H1 (cell line): ENCODE measurements around the gene GBF1. TPM values are rescaled to one million over a fixed set of nuclear protein-coding genes. Genes with fewer than 3 reads are reported as not detected.

Source experiments
- CTCF ChIA-PET: fragments of 300-600 bp; sonication (Branson Sonifier 250); formaldehyde crosslinking; loops from one replicate; lab custom pipeline; 2021; ENCODE audit not compliant: partially characterized antibody; lab: Charles Lee
- POLR2A ChIA-PET: fragments of 300-600 bp; sonication (Branson Sonifier 250); formaldehyde crosslinking; loops from one replicate; lab custom pipeline; 2021; ENCODE audit warnings: inconsistent platforms; ENCODE audit not compliant: partially characterized antibody; lab: Charles Lee
- DNase-seq, 2 experiments: peaks; one replicate each; pipeline versions ENCODE4 v3.0.0 to v3.0.0-alpha.2; 2010 to 2022; ENCODE audit warnings: low spot score in 2 of 2, low read depth in 1 of 2, mixed read lengths in 1 of 2
- FAIRE-seq: peaks from 2 replicates; lab custom pipeline; 2011; peaks lifted over from hg19 to GRCh38; lab: Jason Lieb, UNC
- H2AFZ ChIP-seq: 2 replicates; pipeline ENCODE4 v1.8.1; 2012; ENCODE audit warnings: low read length, inconsistent platforms
- H2AK5ac ChIP-seq: 2 replicates; pipeline ENCODE4 v1.6.1; 2013; ENCODE audit warnings: low read depth, low read length
- H2BK120ac ChIP-seq: replicated peaks from 2 replicates; pipeline ENCODE3; 2013; ENCODE audit warnings: low read depth, low read length, inconsistent platforms
- H2BK12ac ChIP-seq: 2 replicates; pipeline ENCODE4 v1.6.1; 2013; ENCODE audit warnings: low read depth, low read length
- H2BK15ac ChIP-seq: 2 replicates; pipeline ENCODE4 v1.6.1; 2013; ENCODE audit warnings: low read length
- H2BK20ac ChIP-seq: 2 replicates; pipeline ENCODE4 v1.6.1; 2013; ENCODE audit warnings: low read length
- H2BK5ac ChIP-seq: 2 replicates; pipeline ENCODE4 v1.6.1; 2013; ENCODE audit warnings: low read depth, low read length
- H3K14ac ChIP-seq: 2 replicates; pipeline ENCODE4 v1.6.1; 2013; ENCODE audit warnings: inconsistent platforms; ENCODE audit not compliant: insufficient read length
- H3K18ac ChIP-seq: 2 replicates; pipeline ENCODE4 v1.6.1; 2013; ENCODE audit warnings: low read length; ENCODE audit errors: extremely low read depth
- H3K23ac ChIP-seq: 2 replicates; pipeline ENCODE4 v1.6.1; 2013; ENCODE audit warnings: inconsistent platforms; ENCODE audit not compliant: insufficient read length
- H3K23me2 ChIP-seq: 2 replicates; pipeline ENCODE4 v1.6.1; 2013; ENCODE audit warnings: low read depth, low read length
- H3K27ac ChIP-seq: 2 replicates; pipeline ENCODE4 v1.6.1; 2011; ENCODE audit warnings: low read depth, low read length, inconsistent platforms
- H3K27me3 ChIP-seq, 4 experiments: replicated peaks in 1 of 4; 1 replicate in 1 of 4; 2 replicates in 3 of 4; pipeline versions ENCODE4 v1.6.1 to v1.8.1; 2011 to 2013; ENCODE audit warnings: low read length in 3 of 4, mild to moderate bottlenecking in 3 of 4, inconsistent platforms in 2 of 4, mixed read lengths in 2 of 4, moderate library complexity in 1 of 4; ENCODE audit not compliant: control insufficient read depth in 3 of 4, insufficient read depth in 3 of 4; ENCODE audit errors: extremely low read depth in 1 of 4
- H3K36me3 ChIP-seq, 4 experiments: 2 replicates each; pipeline versions ENCODE4 v1.6.1 to v1.8.1; 2011 to 2013; ENCODE audit warnings: mild to moderate bottlenecking in 4 of 4, low read length in 3 of 4, moderate library complexity in 2 of 4, control low read depth in 1 of 4, inconsistent platforms in 1 of 4; ENCODE audit not compliant: insufficient read depth in 4 of 4, control insufficient read depth in 2 of 4
- H3K4ac ChIP-seq: replicated peaks from 2 replicates; pipeline ENCODE3; 2013; ENCODE audit warnings: low read length, low read depth, mixed read lengths, inconsistent platforms; ENCODE audit not compliant: insufficient read length
- H3K4me1 ChIP-seq, 4 experiments: replicated peaks in 1 of 4; 1 replicate in 1 of 4; 2 replicates in 3 of 4; pipeline versions ENCODE4 v1.6.1 to v1.8.1; 2011 to 2013; ENCODE audit warnings: low read length in 3 of 4, inconsistent platforms in 2 of 4, mixed read lengths in 1 of 4; ENCODE audit not compliant: insufficient read depth in 4 of 4, control insufficient read depth in 3 of 4
- H3K4me2 ChIP-seq, 2 experiments: 2 replicates each; pipeline versions ENCODE4 v1.6.1 to v1.8.1; 2011 to 2013; ENCODE audit warnings: low read depth in 2 of 2, low read length in 2 of 2, control low read depth in 1 of 2, inconsistent platforms in 1 of 2, mild to moderate bottlenecking in 1 of 2; ENCODE audit not compliant: insufficient read depth in 1 of 2
- H3K4me3 ChIP-seq, 4 experiments: fragments of 200-600, 300-600 bp in 1 of 4; sonication (generic), shearing (Covaris generic), sonication (Bioruptor Twin) in 1 of 4; 2 replicates each; pipeline versions ENCODE4 v1.5.1 to v1.8.1; 2011 to 2016; ENCODE audit warnings: low read length in 4 of 4, low read depth in 3 of 4, control low read depth in 2 of 4, inconsistent platforms in 2 of 4, mild to moderate bottlenecking in 2 of 4, mixed read lengths in 1 of 4, moderate library complexity in 1 of 4; ENCODE audit not compliant: insufficient read depth in 2 of 4; ENCODE audit errors: extremely low read depth in 1 of 4
- H3K56ac ChIP-seq: replicated peaks from 2 replicates; pipeline ENCODE3; 2013; ENCODE audit warnings: low read depth, mild to moderate bottlenecking, mixed read lengths, low read length, inconsistent platforms; ENCODE audit not compliant: insufficient read length
- H3K79me1 ChIP-seq: 2 replicates; pipeline ENCODE4 v1.6.1; 2013; ENCODE audit warnings: low read depth, low read length, control low read depth
- H3K79me2 ChIP-seq, 2 experiments: 2 replicates each; pipeline versions ENCODE4 v1.6.1 to v1.8.1; 2012 to 2013; ENCODE audit warnings: low read length in 2 of 2, mild to moderate bottlenecking in 2 of 2, inconsistent platforms in 1 of 2; ENCODE audit not compliant: insufficient read depth in 2 of 2, control insufficient read depth in 1 of 2
- H3K9ac ChIP-seq, 4 experiments: replicated peaks in 1 of 4; 1 replicate in 1 of 4; 2 replicates in 3 of 4; pipeline versions ENCODE4 v1.6.1 to v1.8.1; 2011 to 2013; ENCODE audit warnings: low read depth in 3 of 4, low read length in 3 of 4, control low read depth in 2 of 4, mild to moderate bottlenecking in 2 of 4, moderate library complexity in 2 of 4, inconsistent platforms in 1 of 4; ENCODE audit errors: extremely low read depth in 1 of 4
- H3K9me3 ChIP-seq, 2 experiments: 2 replicates each; pipeline versions ENCODE4 v1.6.1 to v1.8.1; 2012 to 2013; ENCODE audit warnings: mild to moderate bottlenecking in 2 of 2, moderate library complexity in 2 of 2, control low read depth in 1 of 2, inconsistent platforms in 1 of 2, low read depth in 1 of 2, low read length in 1 of 2, mixed read lengths in 1 of 2; ENCODE audit not compliant: insufficient read depth in 2 of 2
- H4K20me1 ChIP-seq, 2 experiments: replicated peaks in 1 of 2; 2 replicates each; pipeline versions ENCODE3 to v1.8.1; 2011 to 2013; ENCODE audit warnings: inconsistent platforms in 2 of 2, low read length in 2 of 2, mild to moderate bottlenecking in 1 of 2; ENCODE audit not compliant: insufficient read depth in 2 of 2, control insufficient read depth in 1 of 2
- H4K5ac ChIP-seq: 2 replicates; pipeline ENCODE4 v1.6.1; 2013; ENCODE audit warnings: low read length, low read depth, mixed read lengths, inconsistent platforms; ENCODE audit not compliant: insufficient read length
- H4K8ac ChIP-seq: 2 replicates; pipeline ENCODE4 v1.8.0; 2013; ENCODE audit warnings: mild to moderate bottlenecking, moderate library complexity, low read length, inconsistent platforms; ENCODE audit not compliant: insufficient read depth; ENCODE audit errors: extremely low read depth
- H4K91ac ChIP-seq: replicated peaks from 2 replicates; pipeline ENCODE3; 2013; ENCODE audit warnings: low read length, mixed read lengths, inconsistent platforms; ENCODE audit not compliant: insufficient read length
- CTBP2 ChIP-seq: IDR thresholded peaks from 2 replicates; pipeline ENCODE4 v1.7.0; 2011; ENCODE audit warnings: borderline replicate concordance, mild to moderate bottlenecking, moderate library complexity, mixed read lengths, low read length; ENCODE audit not compliant: insufficient read depth, insufficient read length
- POLR2AphosphoS5 ChIP-seq: IDR thresholded peaks from 2 replicates; pipeline ENCODE4 v1.6.1; 2011; ENCODE audit warnings: low read depth, low read length
- RAD21 ChIP-seq, 2 experiments: IDR thresholded peaks in 1 of 2; conservative IDR thresholded peaks in 1 of 2; 2 replicates each; pipeline ENCODE4 v1.6.1; 2011; ENCODE audit warnings: low read depth in 2 of 2, low read length in 2 of 2, improper control_type of control experiment in 1 of 2, inconsistent platforms in 1 of 2, mild to moderate bottlenecking in 1 of 2, moderate library complexity in 1 of 2
- RXRA ChIP-seq: IDR thresholded peaks from 2 replicates; pipeline ENCODE4 v1.6.1; 2011; ENCODE audit warnings: low read depth, mild to moderate bottlenecking, low read length, moderate library complexity; ENCODE audit not compliant: insufficient read depth
- SRF ChIP-seq: IDR thresholded peaks from 2 replicates; pipeline ENCODE4 v1.6.1; 2011; ENCODE audit warnings: mild to moderate bottlenecking, low read depth, low read length, moderate library complexity
- TBP ChIP-seq: IDR thresholded peaks from 2 replicates; pipeline ENCODE4 v1.6.1; 2011; ENCODE audit warnings: low read depth, low read length, improper control_type of control experiment
- YY1 ChIP-seq: IDR thresholded peaks from 2 replicates; pipeline ENCODE4 v1.6.1; 2011; ENCODE audit warnings: low read depth, mild to moderate bottlenecking, low read length
- WGBS, 2 experiments: shearing (Covaris generic) in 1 of 2; methylation state at CpG; one replicate each; pipeline versions ENCODE4 v1.1.6 to v1.1.7; 2013 to 2015; ENCODE audit warnings: low lambda C conversion rate in 2 of 2, mixed read lengths in 2 of 2, inconsistent platforms in 1 of 2, low coverage in 1 of 2, missing lambda C conversion rate in 1 of 2; ENCODE audit not compliant: insufficient replicate concordance in 2 of 2, insufficient coverage in 1 of 2, insufficient read length in 1 of 2; ENCODE audit errors: extremely low coverage in 1 of 2, missing lambda C conversion rate in 1 of 2; 5-methylcytosine and 5-hydroxymethylcytosine counted together
- polyA plus RNA-seq, 7 experiments: library from polyadenylated mRNA; depleted of rRNA in 3 of 7; stranded (reverse) in 5 of 7; unstranded in 2 of 7; fragments of >200 nt in 5 of 7; fragments of 200-250 nt in 2 of 7; gene quantifications; 1 replicate in 5 of 7; 2 replicates in 1 of 7; 4 replicates in 1 of 7; pipeline versions ENCODE4 v1.2.1 to v1.2.3, GENCODE V29; 2011 to 2013; ENCODE audit warnings: missing spikeins in 2 of 7, mixed read lengths in 2 of 7
- total RNA-seq: library from RNA; stranded (reverse); fragmentation: NEBNext Ultra II Directional; extraction: Animal tissue kit (Norgen Biotek cat#: 25700); gene quantifications from 2 replicates; pipeline ENCODE4 v1.2.1, GENCODE V29; 2021
- TF ChIP-seq, protein P1 (sequence below): IDR thresholded peaks from 2 replicates; pipeline ENCODE4 v1.6.1; 2012; ENCODE audit warnings: low read length, inconsistent platforms
- TF ChIP-seq, protein P2 (sequence below): IDR thresholded peaks from 2 replicates; pipeline ENCODE4 v1.6.1; 2011; ENCODE audit warnings: low read length, improper control_type of control experiment

Gene GBF1
- total and polyA plus RNA-seq, 2 of the 8 experiments (the other 6 are each of a cell fraction or from before 2014, with no cell fraction given): 11.0 to 25.5 TPM

DNA sequence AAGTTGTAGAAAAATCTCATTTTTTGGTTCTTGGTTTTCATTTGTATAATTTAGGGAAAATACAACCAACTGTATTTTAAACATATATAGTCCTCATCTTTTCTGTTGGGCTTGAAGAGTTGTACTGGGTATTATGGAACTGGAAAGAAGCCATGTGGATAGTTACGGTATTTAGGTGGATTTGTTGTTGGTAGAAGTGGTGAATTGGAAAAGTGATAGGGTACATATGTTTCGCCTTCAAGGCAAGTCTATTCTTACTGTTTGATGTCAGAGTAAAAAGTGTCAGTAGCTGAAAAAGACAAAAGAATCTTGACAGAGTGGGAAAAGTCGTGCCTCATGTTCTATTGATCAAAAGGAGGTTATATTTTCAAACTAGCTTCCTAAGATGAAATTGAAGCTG lies 64.6 kb downstream of the GBF1 start:
- Histone ChIP-seq H4K8ac (no peak overlapping the region), H3K36me3 (no peaks in the 10 kb centered on the region), H3K14ac (no peak overlapping the region), H2AK5ac (no peak overlapping the region), H2BK12ac (no peak overlapping the region), H3K27me3 (no peaks in the 10 kb centered on the region), H4K91ac (no peak overlapping the region), H3K79me1 (no peaks in the 10 kb centered on the region), H3K27ac (no peak overlapping the region), H2BK15ac (no peak overlapping the region), H3K23me2 (no peaks in the 10 kb centered on the region), H4K5ac (no peak overlapping the region), H3K18ac (no peak overlapping the region), H3K56ac (no peak overlapping the region), H2BK120ac (no peak overlapping the region), H3K4me3 (no peak overlapping the region), H2BK20ac (no peak overlapping the region), H3K4me2 (no peak overlapping the region), H3K23ac (no peak overlapping the region), H2BK5ac (no peak overlapping the region), H4K20me1 (peaks cover 2 to 3% of the 10 kb centered on the region in 2 experiments), H3K79me2 (peaks cover 0 to 4% of the 10 kb centered on the region in 2 experiments; a peak in 1 of 4 replicates), H3K4me1 (peaks cover 0 to 3% (median 0%) of the 10 kb centered on the region in 4 experiments; a peak in 1 of 7 replicates), H3K9me3 (no peaks in the 10 kb centered on the region), H3K9ac (no peak overlapping the region), H2AFZ (no peak overlapping the region), H3K4ac (no peak overlapping the region)
- ChIA-PET CTCF (interaction anchor here (1.1 to 1.4 kb wide), 4 partner anchors 38 to 79 kb away, joined by 3 to 7 read pairs (median 4); no protein-coding TSS in a partner anchor), POLR2A (interaction anchor here (0.5 kb wide), 1 partner anchor 76 kb away, joined by 3 read pairs; no protein-coding TSS in a partner anchor)
- DNase-seq (no peak), FAIRE-seq (no peak)
- WGBS, 2 experiments: 89 to 100% methylated on average over 1 to 3 of the region's 3 CpGs
- TF ChIP-seq RAD21 (IDR thresholded peaks at IDR 0.05 in 1 of 2, conservative IDR thresholded peaks at IDR 0.05 in 1 of 2; ENCODE audit: low read depth in 2 of 2, low read length in 2 of 2): no peak
- TF ChIP-seq RXRA: no peak
- TF ChIP-seq, protein P1, sequence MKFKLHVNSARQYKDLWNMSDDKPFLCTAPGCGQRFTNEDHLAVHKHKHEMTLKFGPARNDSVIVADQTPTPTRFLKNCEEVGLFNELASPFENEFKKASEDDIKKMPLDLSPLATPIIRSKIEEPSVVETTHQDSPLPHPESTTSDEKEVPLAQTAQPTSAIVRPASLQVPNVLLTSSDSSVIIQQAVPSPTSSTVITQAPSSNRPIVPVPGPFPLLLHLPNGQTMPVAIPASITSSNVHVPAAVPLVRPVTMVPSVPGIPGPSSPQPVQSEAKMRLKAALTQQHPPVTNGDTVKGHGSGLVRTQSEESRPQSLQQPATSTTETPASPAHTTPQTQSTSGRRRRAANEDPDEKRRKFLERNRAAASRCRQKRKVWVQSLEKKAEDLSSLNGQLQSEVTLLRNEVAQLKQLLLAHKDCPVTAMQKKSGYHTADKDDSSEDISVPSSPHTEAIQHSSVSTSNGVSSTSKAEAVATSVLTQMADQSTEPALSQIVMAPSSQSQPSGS: no peak
- TF ChIP-seq, protein P2, sequence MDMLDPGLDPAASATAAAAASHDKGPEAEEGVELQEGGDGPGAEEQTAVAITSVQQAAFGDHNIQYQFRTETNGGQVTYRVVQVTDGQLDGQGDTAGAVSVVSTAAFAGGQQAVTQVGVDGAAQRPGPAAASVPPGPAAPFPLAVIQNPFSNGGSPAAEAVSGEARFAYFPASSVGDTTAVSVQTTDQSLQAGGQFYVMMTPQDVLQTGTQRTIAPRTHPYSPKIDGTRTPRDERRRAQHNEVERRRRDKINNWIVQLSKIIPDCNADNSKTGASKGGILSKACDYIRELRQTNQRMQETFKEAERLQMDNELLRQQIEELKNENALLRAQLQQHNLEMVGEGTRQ: no peak
- no peak for TF ChIP-seq SRF
- no peak for TF ChIP-seq TBP
- TF ChIP-seq POLR2AphosphoS5: no peak
- TF ChIP-seq YY1: no peak
- TF ChIP-seq CTBP2: no peak
